ENCODE results near the gene TUBAL3. TPM values are rescaled to one million over a fixed set of nuclear protein-coding genes. Genes with fewer than 3 reads are reported as not detected.
A peak's percentile ranks its signal among the peaks of the same experiment; 100 is the strongest.
"Not testable (repeated sequence)": the region's sequence is repeated elsewhere in the genome, so short reads cannot be mapped to it uniquely, and the experiment has no call there.

TUBAL3 gene
- total RNA-seq, 2 experiments from 2014 or later = not detected

DNA sequence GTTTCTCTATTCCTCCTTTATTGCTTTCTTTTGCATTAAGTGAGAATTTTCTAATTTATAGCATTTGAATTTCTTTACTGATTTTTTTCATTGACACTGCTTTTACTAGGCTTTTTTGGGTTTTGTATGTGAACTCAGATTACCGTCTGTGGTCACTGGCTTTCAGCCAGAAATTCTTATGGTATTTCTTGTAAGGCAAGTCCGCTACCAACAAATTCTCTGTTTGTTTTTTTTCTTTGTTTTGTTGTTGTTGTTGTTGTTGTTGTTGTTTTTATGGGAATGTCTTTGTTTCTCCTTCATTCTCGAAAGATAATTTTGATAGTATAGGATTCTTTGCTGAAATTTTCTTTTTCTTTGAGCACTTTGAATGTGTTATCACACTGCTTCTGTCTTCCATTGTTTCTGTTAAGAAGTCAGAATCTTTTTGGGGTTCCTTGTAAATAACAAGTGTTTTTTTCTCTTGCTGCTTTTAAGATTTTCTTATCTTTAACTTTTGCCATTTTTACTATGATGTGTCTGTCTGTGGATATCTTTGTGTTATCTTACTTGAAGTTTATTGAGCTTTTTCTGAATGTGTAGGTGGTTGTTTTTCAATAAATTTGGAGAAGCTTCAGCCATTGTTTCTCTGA, 15.0 kb upstream of the TUBAL3 start:
- peaks cover 18% of the 10 kb centered on the region for H3K36me3 Mint-ChIP-seq
- H3K4me3 Mint-ChIP-seq = no peak overlapping the region
- no peak for DNase-seq
- intact Hi-C loops (cut with micrococcal nuclease) = no loop called here
- H3K4me1 Mint-ChIP-seq (ENCODE audit: low read depth) = no peaks in the 10 kb centered on the region
- no peaks in the 10 kb centered on the region for H3K27me3 Mint-ChIP-seq
- H3K27ac Mint-ChIP-seq = no peak overlapping the region
- ChIA-PET CTCF (interaction anchor here (0.7 to 0.9 kb wide), 2 partner anchors 15 to 204 kb away, joined by 3 to 5 read pairs; no protein-coding TSS in a partner anchor), POLR2A (no interaction called here)
- H3K9me3 Mint-ChIP-seq = peaks cover 27% of the 10 kb centered on the region

DNA sequence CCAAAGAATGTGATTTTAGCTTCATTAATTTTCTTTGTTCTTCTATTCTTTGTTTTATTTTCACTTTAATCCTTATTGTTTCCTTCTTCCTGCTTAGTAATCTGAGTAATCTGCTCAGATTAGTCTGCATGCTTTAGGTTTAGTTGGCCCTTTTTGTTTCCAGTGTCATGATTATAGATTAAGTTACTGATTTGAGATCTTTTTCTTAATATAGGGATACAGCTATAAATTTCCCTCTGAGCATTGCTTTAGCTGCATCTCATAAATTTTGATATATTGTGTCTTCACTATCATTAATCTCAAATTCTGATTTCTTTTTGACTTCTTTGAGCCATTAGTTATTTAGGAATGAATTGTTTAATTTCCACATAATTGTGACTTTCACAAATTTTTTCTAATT, 14.0 kb upstream of the TUBAL3 start:
- POLR2A ChIA-PET = no interaction called here
- H3K4me1 Mint-ChIP-seq (ENCODE audit: low read depth) = no peaks in the 10 kb centered on the region
- intact Hi-C loops (cut with micrococcal nuclease) = no loop called here
- CTCF ChIA-PET = interaction anchor here (0.9 kb wide), 1 partner anchor 16 kb away, joined by 5 read pairs; no protein-coding TSS in a partner anchor
- no peak overlapping the region for H3K27ac Mint-ChIP-seq
- DNase-seq = no peak
- H3K9me3 Mint-ChIP-seq = peaks cover 27% of the 10 kb centered on the region
- H3K36me3 Mint-ChIP-seq = peaks cover 18% of the 10 kb centered on the region
- no peak overlapping the region for H3K4me3 Mint-ChIP-seq
- H3K27me3 Mint-ChIP-seq = no peaks in the 10 kb centered on the region

DNA sequence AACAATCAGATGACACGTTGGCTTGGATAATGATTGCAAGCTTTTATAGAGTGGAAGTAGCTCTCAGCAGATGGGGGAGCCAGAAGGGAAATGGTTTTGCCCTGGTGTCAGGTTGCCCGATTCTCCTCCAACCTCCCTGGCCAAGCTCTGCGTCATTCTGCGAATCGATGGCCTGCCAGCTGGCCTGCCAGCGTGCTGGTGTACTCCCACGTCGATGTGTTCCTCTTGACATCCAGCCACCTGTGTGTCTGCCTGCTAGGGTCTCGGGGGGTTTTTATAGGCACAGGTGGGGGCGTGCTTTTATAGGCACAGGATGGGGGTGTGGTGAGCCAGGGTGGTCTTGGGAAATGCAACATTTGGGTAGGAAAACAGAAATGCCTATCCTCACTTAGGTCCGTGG, 12.4 kb upstream of the TUBAL3 start:
- Mint-ChIP-seq H3K36me3 (peaks cover 15% of the 10 kb centered on the region), H3K27ac (no peak overlapping the region), H3K4me3 (no peak overlapping the region), H3K4me1 (ENCODE audit: low read depth) (peaks cover 3% of the 10 kb centered on the region), H3K9me3 (peaks cover 27% of the 10 kb centered on the region), H3K27me3 (no peaks in the 10 kb centered on the region)
- POLR2A ChIA-PET = no interaction called here
- DNase-seq = no peak
- CTCF ChIA-PET = no interaction called here
- intact Hi-C loops (cut with micrococcal nuclease) = no loop called here

DNA sequence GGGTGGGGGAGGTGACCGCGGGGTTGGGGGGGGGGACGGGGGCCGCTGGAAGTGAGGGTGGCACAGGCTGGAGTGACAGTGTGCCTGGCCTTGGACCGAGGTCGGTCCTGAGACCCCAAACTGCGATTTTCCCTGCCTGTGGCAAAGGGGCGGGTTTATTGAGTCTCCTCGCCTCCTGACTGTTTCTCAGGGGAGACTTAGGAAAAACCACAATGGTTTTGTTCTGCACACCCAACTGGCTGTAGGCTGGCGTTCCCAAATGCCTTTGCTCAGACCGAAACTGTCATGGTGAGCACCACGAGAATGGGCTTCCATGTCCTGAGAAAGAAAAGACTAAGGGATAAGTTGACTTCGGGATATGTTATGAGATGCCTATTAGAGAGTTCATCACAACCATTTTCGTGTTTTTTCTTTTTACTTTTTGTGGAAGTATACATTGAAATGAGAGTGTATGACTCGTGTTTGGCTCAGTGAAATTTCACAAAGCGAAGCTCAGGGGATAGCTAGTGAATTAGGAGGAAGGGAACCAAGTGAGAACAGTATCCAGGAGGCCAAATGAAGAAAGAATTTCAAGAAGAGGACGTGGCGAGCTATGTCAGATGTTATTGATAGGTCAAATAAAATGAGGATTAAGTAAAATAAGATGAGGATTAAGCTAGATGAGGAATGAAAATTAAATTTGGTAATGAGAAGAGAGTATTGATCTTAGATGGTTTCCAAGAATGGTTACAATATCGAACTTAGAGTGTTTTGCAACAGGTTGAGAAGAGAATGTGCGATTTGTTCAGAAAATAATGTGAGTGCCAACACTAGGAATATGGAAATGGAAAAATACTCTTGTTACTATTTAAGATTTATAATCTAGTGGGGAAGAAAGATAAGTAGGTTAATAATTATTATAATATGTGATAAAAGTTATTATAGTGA, 8.6 kb upstream of the TUBAL3 start:
- Mint-ChIP-seq H3K27me3 (peaks cover 16% of the 10 kb centered on the region), H3K4me3 (no peak overlapping the region), H3K9me3 (peaks cover 11% of the 10 kb centered on the region), H3K36me3 (peaks cover 7% of the 10 kb centered on the region), H3K4me1 (ENCODE audit: low read depth) (peaks cover 4% of the 10 kb centered on the region), H3K27ac (no peak overlapping the region)
- intact Hi-C loops (cut with micrococcal nuclease) = loop anchor here (2.0 kb wide), 1 partner anchor 34 kb away; no protein-coding TSS in a partner anchor
- no peak for DNase-seq
- ChIA-PET POLR2A (no interaction called here), CTCF (interaction anchor here (1.9 kb wide), 1 partner anchor 564 kb away, joined by 6 read pairs; no protein-coding TSS in a partner anchor)

DNA sequence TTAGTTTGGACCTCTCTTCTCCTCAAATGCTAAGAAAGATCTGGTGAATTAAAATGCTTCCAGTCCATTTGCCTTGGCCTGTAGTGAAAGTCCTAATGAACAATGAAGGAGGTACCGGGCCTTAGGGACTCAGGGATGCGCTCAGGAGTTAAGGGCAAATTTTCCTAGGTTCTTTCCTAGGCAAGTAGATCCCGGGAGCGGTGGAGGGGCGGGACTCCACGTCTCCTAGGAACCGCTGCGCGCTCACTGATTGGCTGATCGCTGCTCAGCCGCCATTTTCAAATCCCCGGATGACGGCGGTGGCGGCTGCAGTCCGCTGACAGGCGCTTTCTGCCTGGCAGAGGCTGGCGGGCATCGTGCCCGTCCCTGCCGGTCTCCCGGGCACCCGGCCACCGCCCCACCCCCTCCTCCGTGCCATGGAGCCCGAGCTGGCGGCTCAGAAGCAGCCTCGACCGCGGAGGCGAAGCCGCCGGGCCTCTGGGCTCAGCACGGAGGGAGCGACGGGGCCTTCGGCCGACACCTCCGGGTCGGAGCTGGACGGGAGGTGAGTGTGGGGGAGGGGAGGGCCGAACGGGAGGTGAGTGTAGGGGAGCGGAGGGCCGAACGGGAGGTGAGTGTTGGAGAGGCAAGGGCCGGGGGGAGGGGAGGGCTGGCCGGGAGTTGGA, 7.8 kb upstream of the TUBAL3 start, which contains the start of gene NET1:
NET1 (plus strand) TSS at position 281 of the 665 bp plus-strand sequence; CDS start at position 417, 136 bp downstream.
- Mint-ChIP-seq H3K36me3 (peaks cover 2% of the 10 kb centered on the region), H3K4me3 (peak within 1 kb of the TSS; percentile 78), H3K27ac (peak within 1 kb of the TSS; percentile 20), H3K9me3 (peaks cover 3% of the 10 kb centered on the region), H3K4me1 (ENCODE audit: low read depth) (peaks cover 4% of the 10 kb centered on the region), H3K27me3 (peaks cover 16% of the 10 kb centered on the region)
- CTCF ChIA-PET = interaction anchor here (1.4 kb wide), 2 partner anchors 30 to 210 kb away, joined by 3 to 5 read pairs; no protein-coding TSS in a partner anchor
- DNase-seq = peak; percentile 84
- POLR2A ChIA-PET = no interaction called here
- intact Hi-C loops (cut with micrococcal nuclease) = loop anchor here (2.0 kb wide), 1 partner anchor 34 kb away; no protein-coding TSS in a partner anchor

DNA sequence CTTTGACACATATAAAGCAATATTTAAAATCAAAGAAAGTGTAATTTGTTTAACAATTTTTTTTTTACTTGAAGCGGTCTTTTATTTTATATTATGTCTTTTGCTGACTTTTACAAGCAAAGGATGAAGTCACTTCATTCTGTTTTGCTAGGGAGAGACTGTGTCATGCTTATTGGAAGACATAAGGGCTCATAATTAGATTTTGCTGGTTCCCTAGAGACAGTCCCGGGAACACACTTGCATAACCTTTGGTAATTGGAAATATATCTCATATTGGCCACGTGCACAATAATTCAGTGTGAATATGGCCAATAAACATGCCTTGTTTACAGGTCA, 7.3 kb upstream of the TUBAL3 start:
- H3K27me3 Mint-ChIP-seq = peaks cover 16% of the 10 kb centered on the region
- peaks cover 2% of the 10 kb centered on the region for H3K9me3 Mint-ChIP-seq
- H3K4me3 Mint-ChIP-seq = peak overlapping the region; percentile 78
- H3K27ac Mint-ChIP-seq = no peak overlapping the region
- intact Hi-C loops (cut with micrococcal nuclease) = loop anchor here (2.0 kb wide), 1 partner anchor 35 kb away; no protein-coding TSS in a partner anchor
- ChIA-PET CTCF (interaction anchor here (1.4 kb wide), 2 partner anchors 30 to 211 kb away, joined by 3 to 5 read pairs; no protein-coding TSS in a partner anchor), POLR2A (no interaction called here)
- no peak for DNase-seq
- H3K4me1 Mint-ChIP-seq (ENCODE audit: low read depth) = peaks cover 4% of the 10 kb centered on the region
- H3K36me3 Mint-ChIP-seq = peaks cover 2% of the 10 kb centered on the region

DNA sequence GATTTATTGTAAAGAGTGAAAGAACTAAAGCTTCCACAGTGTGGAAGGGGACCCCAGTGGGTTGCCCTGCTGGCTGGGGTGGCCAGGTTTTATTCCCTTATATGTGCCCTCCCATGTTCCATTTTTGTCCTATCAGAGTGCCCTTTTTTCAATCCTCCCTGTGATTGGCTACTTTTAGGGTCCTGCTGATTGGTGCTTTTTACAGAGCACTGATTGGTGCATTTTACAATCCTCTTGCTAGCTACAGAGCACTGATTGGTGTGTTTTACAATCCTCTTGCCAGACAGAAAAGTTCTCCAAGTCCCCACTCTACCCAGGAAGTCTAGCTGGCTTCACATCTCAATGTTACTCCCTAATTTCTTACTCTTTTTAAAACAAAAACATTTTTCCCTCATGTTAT, 6.2 kb upstream of the TUBAL3 start:
- H3K36me3 Mint-ChIP-seq; H3K4me3 Mint-ChIP-seq; POLR2A ChIA-PET; H3K4me1 Mint-ChIP-seq (ENCODE audit: low read depth); H3K27ac Mint-ChIP-seq; intact Hi-C loops (cut with micrococcal nuclease); H3K9me3 Mint-ChIP-seq; DNase-seq: not testable (repeated sequence)
- CTCF ChIA-PET = interaction anchor here (0.7 to 1.5 kb wide), 2 partner anchors 26 to 561 kb away, joined by 3 to 4 read pairs; no protein-coding TSS in a partner anchor
- H3K27me3 Mint-ChIP-seq = peaks cover 16% of the 10 kb centered on the region

DNA sequence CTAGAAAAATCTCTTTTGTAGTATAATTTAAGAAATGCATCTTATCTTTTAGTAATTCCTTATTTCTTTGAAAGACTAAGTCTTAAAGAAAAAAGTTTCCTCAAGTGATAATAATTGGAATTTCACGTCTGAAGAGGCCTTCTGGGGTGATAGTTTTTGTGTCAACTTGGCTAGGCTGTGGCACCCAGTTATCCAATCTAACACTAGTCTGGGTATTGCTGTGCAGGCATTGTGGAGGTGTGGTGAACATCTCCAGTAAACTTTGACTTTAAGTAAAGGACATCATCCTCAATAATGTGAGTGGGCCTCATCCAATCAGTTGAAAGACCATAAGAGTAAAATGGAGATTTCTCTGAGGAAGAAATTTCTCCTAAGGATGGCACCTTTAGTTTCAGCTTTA, 2.3 kb upstream of the TUBAL3 start:
- CTCF ChIA-PET = interaction anchor here (1.3 kb wide), 1 partner anchor 557 kb away, joined by 4 read pairs; no protein-coding TSS in a partner anchor
- POLR2A ChIA-PET = no interaction called here

DNA sequence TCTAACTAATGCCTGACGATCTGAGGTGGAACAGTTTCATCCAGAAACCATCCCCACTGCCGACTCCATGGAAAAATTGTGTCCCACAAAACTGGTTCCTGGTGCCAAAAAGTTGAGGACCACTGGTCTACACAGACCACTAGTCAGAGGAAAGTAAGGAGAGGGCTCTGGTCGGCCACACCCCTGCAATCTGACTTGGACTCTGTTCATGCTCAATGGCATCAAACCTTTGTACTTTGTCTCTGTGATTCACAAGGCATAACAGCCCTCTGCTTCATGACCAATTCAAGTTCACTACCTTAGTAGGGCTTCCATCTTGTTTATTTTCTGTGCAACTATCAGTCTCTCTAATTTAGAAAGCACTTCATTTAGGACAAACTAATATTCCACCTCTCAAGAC, 1.8 kb downstream of the TUBAL3 start:
- intact Hi-C loops (cut with micrococcal nuclease) = no loop called here
- H3K4me1 Mint-ChIP-seq (ENCODE audit: low read depth) = no peaks in the 10 kb centered on the region
- H3K9me3 Mint-ChIP-seq = no peaks in the 10 kb centered on the region
- no peaks in the 10 kb centered on the region for H3K36me3 Mint-ChIP-seq
- ChIA-PET CTCF (no interaction called here), POLR2A (no interaction called here)
- peaks cover 13% of the 10 kb centered on the region for H3K27me3 Mint-ChIP-seq
- DNase-seq = no peak
- H3K27ac Mint-ChIP-seq = no peak overlapping the region
- H3K4me3 Mint-ChIP-seq = no peak overlapping the region

More for the DNA sequence above, 2.3 kb upstream of the TUBAL3 start:
- Mint-ChIP-seq H3K4me1 (ENCODE audit: low read depth) (no peaks in the 10 kb centered on the region), H3K27ac (no peak overlapping the region), H3K36me3 (no peaks in the 10 kb centered on the region), H3K4me3 (no peak overlapping the region), H3K27me3 (peaks cover 16% of the 10 kb centered on the region), H3K9me3 (peaks cover 2% of the 10 kb centered on the region)
- intact Hi-C loops (cut with micrococcal nuclease) = no loop called here
- DNase-seq = no peak

DNA sequence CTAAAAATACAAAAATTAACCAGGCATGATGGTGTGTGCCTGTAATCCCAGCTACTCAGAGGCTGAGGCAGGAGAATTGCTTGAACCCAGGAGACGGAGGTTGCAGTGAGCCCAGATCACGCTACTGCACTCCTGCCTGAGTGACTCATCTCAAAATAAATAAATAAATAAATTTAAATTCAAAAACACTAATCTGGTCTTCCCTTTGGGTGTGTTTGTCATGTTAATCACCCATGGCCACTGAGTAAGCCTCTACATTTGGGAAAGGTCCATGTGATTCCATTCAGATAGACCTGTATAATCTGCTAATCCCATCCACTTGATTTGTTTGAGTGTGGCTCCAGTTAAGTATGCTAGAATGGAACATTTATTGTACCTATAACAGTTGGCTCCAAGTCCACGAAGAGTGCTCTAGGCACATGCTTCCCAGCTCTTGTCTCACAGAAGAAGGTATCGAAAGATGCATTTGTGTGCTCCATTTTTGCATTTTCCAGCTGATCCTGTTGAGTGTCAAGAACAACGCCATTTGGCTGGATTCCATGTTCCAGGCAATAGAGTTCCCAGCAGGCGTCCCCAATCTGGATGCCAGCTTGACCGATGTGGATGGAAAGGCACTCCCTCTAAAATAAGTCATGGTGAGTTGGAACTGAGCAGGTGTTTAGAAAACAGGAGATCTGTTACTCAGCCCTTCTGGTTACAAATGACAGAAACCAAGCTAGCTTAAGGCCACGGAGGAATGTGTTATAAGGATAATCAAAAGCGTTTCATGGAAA, 4.0 kb downstream of the TUBAL3 start:
- POLR2A ChIA-PET = no interaction called here
- Mint-ChIP-seq H3K27me3 (peaks cover 19% of the 10 kb centered on the region), H3K4me1 (ENCODE audit: low read depth) (no peaks in the 10 kb centered on the region), H3K4me3 (no peak overlapping the region), H3K36me3 (no peaks in the 10 kb centered on the region), H3K9me3 (no peaks in the 10 kb centered on the region), H3K27ac (no peak overlapping the region)
- intact Hi-C loops (cut with micrococcal nuclease) = no loop called here
- CTCF ChIA-PET = interaction anchor here (0.5 to 1.9 kb wide), 4 partner anchors 32 to 585 kb away, joined by 3 to 6 read pairs (median 4); no protein-coding TSS in a partner anchor
- no peak for DNase-seq

DNA sequence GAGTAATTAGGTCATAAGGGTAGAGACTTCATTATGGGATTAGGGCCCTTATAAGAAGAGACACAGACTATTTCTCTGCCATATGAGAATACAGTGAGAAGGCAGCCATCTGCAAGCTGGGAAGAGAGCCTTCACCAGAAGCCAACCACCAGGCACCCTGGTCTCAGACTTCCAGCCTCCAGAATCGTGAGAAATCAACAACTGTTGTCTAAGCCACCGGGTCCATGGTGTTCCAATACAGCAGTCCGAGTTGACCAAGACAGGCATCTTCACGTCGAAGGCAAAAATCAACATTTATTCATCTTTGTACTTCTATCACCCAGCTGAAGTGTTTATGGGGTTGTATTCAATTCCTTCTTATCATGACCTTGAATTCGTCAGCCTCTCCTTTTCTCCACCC, 5.3 kb downstream of the TUBAL3 start:
- Mint-ChIP-seq H3K27ac (no peak overlapping the region), H3K27me3 (peaks cover 19% of the 10 kb centered on the region), H3K9me3 (no peaks in the 10 kb centered on the region), H3K36me3 (no peaks in the 10 kb centered on the region), H3K4me3 (no peak overlapping the region), H3K4me1 (ENCODE audit: low read depth) (no peaks in the 10 kb centered on the region)
- ChIA-PET CTCF (interaction anchor here (1.3 to 1.9 kb wide), 2 partner anchors 224 to 584 kb away, joined by 5 to 6 read pairs; no protein-coding TSS in a partner anchor), POLR2A (no interaction called here)
- intact Hi-C loops (cut with micrococcal nuclease) = no loop called here
- DNase-seq = no peak
